Stimulated activated CD4-positive, alpha-beta T cell treated with anti-CD3 and anti-CD28 coated beads, TNF-alpha, amount 100 ng/mL, for 24 hours (primary cell): ENCODE results near the gene TMEM267.
"Not testable (repeated sequence)": the region's sequence is repeated elsewhere in the genome, so short reads cannot be mapped to it uniquely, and the experiment has no call there.

Experiments
- DNase-seq, 3 experiments: peaks; one replicate each; pipeline ENCODE4 v3.0.0-alpha.2; 2020; ENCODE audit warnings: low read depth in 3 of 3

Gene TMEM267

DNA sequence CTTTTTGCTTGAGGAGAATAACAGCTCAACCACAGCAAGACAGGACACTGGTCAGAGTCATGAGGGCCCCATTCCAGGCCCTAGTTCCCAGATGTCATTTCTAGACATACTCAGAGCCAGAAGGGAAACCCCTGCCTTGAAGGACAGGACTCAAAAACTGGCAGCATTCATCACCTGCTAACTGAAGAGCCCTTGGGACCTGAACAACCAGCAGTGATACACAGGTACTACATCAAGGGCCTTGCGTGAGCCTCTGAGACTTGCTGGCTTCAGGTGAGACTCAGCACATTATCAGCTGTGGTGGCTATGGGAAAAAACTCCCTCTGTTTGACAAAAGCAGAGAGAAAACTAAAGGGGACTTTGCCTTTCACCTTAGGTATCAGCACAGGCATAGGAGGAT lies 22.6 kb downstream of the TMEM267 start:
- DNase-seq: no peak

- DNase-seq: no peak
Measured at GRCh38 chr5:43456556-43456955, 27.1 kb downstream of the TMEM267 start.

DNA sequence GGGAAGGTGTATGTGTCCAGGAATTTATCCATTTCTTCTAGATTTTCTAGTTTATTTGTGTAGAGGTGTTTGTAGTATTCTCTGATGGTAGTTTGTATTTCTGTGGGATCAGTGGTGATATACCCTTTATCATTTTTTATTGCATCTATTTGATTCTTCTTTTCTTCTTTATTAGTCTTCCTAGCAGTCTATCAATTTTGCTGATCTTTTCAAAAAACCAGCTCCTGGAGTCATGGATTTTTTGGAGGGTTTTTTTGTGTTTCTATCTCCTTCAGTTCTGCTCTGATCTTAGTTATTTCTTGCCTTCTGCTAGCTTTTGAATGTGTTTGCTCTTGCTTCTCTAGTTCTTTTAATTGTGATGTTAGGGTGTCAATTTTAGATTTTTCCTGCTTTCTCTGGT lies 42.1 kb downstream of the TMEM267 start:
- DNase-seq: not testable (repeated sequence)

DNA sequence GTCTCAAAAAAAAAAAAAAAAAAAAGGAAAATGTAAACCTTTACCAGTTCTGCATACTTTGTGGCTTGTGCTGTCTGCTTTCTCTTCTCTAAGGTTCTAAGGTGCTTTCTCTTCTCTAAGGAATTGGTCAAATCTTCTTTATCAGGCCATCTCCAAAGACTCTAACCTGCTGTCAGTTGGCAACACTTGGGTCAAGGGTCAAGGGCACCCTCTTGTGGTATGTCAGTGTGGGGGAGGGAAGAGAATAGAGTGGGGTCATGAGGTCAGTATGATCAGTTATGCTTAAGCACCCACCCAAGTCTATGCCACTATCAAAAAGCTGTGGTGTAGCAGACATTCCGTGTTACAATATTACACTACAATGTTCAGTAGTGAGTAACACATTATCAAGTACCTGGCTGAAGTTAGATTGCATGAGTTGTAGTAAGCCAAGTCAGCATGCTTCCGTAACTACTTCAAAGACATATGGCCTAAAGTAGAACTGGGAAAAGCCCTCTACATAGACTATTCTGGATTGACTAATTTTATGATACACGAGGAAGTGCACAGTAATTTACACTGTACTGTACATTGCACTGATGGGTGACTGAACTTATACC lies 46.5 kb downstream of the TMEM267 start:
- DNase-seq: no peak

DNA sequence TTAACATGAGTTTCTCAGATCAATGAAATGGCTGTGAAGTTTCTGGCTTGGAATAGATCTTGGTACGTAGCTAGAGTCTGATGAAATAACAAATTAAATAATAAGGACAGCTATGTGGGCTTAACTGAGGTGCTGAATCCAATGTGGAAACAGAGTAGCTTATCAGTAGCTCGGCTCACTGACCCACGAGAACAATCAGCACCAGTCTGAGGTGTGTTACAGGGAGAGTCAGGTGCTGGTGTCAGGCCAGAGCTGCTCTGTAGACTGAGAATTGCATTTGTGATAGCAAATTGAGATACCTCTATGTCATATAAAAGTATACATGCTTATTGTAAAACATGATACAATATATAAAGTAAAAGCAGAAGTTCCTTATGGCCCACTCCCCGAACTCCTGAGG lies 50.3 kb downstream of the TMEM267 start:
- DNase-seq: no peak

- no peak for DNase-seq
Measured at GRCh38 chr5:43432486-43433375, 50.9 kb downstream of the TMEM267 start.

DNA sequence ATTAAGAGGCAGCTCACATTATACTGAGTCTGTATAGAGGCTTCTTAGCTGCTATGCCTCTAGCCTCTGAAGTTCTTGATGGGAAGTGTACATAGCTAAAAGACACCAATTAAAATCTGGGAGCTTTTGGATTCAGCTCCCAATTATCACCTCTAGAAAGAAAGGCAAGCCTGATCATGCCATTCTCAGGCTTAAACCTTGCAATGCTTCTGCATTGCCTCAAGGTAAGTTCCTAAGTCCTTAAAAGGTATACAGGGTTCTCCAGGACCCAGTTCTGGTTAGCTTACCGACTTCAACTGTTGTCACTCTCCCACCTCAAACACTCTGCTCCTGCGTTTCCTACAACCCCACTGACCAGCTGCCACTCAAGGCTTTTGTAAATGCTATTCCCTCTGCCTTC lies 54.0 kb downstream of the TMEM267 start:
- DNase-seq: no peak

GRCh38 chr5:43429016-43429415 lies 54.6 kb downstream of the TMEM267 start:
- no peak for DNase-seq

DNA sequence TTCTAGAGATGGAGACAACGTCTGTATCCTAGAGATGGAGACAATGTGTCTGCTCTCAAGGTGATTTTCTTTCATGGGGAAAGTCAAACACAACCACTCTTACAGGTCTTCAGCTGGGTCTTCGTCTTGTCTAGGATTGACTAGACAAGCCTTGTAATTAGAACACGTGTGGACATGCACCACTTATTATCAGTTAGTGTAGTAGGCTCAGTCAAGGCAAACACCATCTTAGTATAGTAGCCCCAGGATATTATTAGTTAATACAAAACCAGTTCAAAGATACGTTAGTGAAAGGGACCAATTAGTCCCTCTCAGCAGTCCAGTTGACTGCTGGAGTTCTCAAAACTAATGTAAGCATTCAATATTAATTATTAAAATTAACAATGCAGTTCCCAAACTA lies 56.4 kb downstream of the TMEM267 start:
- DNase-seq: no peak

GRCh38 chr5:43425983-43426382 lies 57.7 kb downstream of the TMEM267 start:
- DNase-seq: no peak

DNA sequence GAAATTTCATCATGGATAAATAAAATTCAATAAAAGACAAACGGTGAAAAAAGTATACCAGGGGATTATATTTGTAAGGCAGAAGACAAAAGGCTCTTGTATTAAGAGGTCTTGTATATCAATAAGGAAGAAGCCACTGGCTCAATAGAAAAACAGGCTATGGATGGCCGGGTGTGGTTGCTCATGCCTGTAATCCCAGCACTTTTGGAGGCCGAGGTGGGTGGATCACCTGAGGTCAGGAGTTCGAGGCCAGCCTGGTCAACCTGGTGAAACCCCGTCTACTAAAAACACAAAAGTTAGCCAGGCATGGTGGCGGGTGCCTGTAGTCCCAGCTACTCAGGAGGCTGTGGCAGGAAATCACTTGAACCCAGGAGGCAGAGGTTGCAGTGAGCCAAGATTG lies 60.6 kb downstream of the TMEM267 start:
- not testable (repeated sequence) for DNase-seq

DNA sequence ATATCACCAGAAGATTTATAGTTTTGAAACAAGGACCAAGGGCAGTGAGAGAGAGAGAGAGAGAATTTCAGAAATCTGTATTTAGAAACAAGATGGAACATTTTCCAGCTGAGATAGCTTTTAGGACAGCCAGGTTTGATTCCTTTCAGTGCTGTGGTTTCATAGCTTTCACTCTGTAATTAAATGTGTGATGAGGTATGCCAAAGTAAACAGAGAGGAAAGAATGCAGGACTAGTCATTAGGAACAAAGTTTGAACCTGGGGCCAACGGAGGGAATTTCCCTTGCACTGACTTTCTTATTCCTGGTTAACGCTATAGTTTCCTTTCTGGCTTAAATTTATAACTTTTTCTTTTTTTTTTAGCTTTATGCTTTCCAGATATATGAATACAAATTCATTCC lies 61.5 kb downstream of the TMEM267 start:
- DNase-seq: no peak

- no peak for DNase-seq
Measured at GRCh38 chr5:43421450-43422133, 62.1 kb downstream of the TMEM267 start.

DNA sequence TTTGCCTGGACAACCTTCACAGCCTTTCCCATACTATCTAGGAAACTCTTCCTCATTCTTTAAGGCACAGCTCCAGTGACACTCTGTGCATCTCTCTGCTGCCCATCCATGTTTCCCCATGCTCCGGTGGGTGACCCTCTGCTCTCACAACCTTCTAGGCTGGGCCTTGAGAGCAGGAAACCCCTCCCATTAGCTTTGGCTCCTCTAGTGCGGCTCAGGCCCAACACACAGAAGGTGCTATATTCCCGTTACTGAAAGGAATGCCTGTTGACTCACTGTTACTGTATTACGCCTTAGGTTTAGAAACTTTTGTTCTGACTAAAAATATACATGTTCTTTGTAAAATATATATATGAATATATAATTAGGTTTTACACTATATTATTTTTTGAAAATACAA lies 63.4 kb downstream of the TMEM267 start:
- no peak for DNase-seq

- DNase-seq: no peak
Measured at GRCh38 chr5:43418561-43418960, 65.1 kb downstream of the TMEM267 start.

GRCh38 chr5:43416803-43417394 lies 66.8 kb downstream of the TMEM267 start:
- no peak for DNase-seq

DNA sequence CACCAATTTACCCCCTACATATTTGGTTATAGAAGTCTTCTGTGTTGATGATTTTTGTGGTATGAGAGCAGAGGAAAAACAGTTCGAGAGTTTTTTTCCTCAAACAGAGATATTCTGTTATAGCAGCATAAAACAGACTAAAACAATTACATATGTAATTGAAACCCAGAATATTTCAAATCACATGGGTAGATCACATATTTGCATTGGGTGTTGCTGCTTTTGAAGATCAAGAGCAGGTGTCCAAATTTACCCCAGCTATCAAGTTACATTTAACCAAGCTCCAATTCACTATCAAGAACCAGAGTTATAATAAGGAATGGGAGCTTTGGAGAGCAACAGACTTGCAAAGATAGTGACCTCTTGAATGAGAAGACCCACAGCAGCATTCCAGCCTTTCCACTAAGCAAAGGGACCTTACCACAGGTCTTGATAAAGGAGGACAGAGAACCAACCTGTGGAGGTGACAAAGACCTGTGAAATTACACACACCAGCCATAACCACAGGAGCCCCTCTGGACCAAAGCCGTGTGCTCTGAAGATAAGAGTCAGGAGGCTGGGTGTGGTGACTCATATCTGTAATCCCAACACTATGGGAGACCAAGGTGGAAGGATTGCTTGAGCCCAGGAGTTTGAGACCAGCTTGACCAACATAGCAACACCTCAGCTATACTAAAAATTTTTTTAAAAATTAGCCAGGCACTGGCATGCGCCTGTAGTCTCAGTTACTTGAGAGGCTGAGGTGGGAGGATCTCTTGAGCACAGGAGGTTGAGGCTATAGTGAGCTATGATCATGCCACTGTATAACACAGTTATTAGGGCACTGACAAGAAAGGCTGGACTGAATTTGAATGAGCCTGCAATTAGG lies 67.5 kb downstream of the TMEM267 start:
- DNase-seq: no peak

GRCh38 chr5:43413966-43414365 lies 69.7 kb downstream of the TMEM267 start:
- no peak for DNase-seq

DNA sequence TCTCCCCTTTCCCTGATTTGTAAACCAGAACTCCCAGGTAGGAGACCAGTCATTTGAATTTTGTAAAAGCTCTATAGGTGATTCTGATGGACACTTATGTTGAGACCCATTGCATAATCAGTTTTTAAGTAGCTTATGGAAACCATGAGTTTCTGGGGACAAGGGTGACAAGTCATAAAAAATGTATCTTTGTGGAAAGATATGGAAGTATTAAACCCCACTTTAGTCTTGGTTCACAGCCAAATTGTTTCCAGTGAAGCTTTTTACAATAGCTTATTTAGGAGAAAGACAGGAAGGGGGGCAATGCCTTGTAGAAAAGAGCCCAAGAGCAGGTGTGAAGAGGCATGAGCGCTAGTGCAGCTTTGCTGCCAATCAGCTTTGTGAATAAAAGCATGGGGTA lies 71.0 kb downstream of the TMEM267 start:
- no peak for DNase-seq

GRCh38 chr5:43412156-43412555 lies 71.5 kb downstream of the TMEM267 start, which contains the start of gene CCL28:
TSS of gene CCL28 (minus strand) at chr5:43412391. CDS start at chr5:43412316, 75 bp downstream.
- DNase-seq: no peak

GRCh38 chr5:43411495-43411894 lies 72.2 kb downstream of the TMEM267 start:
- DNase-seq: no peak
